GM10266 (cell line): Measurements from ENCODE around the gene SHC4.

Source experiments
- DNase-seq: peaks from one replicate; pipeline ENCODE4 v3.0.0; 2012; ENCODE audit errors: extremely low spot score
- TF ChIP-seq, protein P1 (sequence below): IDR thresholded peaks from 2 replicates; pipeline ENCODE4 v1.5.1; 2012; ENCODE audit warnings: mild to moderate bottlenecking, low read depth; ENCODE audit not compliant: control insufficient read depth, insufficient read depth; ENCODE audit errors: missing control alignments

SHC4 gene

DNA sequence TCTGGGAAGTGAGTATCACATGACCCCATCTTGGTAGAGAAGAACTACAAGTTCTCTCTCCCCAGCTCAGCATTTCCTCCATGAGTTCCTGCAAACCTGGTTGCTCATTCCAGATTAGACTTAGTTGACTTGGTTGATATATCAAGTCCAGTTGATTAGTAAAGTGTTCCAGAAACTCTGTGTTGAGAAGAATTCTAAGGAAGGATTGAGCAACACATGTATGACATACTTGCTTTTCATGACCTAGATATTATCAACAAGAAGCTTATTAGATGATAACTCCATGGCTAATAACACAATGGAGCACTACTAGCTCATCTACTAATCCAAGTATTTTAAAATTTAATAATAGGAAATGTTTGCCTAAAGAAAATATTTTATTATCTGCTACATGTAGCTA is 92.2 kb downstream of the SHC4 start:
- TF ChIP-seq, protein P1, sequence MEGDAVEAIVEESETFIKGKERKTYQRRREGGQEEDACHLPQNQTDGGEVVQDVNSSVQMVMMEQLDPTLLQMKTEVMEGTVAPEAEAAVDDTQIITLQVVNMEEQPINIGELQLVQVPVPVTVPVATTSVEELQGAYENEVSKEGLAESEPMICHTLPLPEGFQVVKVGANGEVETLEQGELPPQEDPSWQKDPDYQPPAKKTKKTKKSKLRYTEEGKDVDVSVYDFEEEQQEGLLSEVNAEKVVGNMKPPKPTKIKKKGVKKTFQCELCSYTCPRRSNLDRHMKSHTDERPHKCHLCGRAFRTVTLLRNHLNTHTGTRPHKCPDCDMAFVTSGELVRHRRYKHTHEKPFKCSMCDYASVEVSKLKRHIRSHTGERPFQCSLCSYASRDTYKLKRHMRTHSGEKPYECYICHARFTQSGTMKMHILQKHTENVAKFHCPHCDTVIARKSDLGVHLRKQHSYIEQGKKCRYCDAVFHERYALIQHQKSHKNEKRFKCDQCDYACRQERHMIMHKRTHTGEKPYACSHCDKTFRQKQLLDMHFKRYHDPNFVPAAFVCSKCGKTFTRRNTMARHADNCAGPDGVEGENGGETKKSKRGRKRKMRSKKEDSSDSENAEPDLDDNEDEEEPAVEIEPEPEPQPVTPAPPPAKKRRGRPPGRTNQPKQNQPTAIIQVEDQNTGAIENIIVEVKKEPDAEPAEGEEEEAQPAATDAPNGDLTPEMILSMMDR, result no peak
- no peak for DNase-seq

DNA sequence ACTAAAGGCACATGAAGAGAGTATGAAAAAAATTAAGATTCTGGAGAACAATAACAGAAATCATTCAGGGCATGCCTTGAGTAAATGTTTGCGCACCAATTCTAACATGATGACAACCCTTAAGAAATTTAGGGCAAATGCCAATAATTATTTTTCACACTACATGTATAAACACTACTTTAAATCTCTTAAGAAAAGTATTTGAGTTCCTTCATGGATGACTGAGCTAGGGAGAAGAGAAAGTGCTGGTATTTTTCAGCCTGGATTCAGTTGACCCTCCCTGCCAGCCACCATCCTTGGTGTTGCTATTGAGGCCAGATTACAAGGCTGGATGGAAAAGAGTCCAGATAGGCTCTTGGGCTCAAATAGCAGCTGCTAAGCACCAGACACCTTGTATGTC is 93.8 kb downstream of the SHC4 start:
- DNase-seq, result no peak
- TF ChIP-seq, protein P1, result no peak

DNA sequence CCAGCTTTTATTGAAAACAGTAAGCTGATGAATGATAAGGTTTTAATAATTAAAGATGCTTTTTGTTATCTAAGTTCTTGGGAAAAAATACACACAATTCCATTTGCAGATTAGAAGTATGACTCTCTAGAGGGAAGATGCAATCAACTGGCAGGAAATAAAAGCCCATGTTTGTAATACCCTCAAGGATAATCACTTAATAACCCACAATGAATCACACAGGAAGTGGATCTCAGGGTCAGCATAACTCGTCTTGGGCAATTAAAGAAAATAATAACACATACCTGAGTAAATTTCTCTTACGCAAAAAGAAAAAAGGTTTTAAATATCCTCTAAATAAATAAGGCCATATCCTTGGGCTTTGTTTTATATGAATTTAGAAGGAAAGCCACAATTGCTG is 95.2 kb downstream of the SHC4 start:
- no peak for DNase-seq
- TF ChIP-seq, protein P1, result no peak

DNA sequence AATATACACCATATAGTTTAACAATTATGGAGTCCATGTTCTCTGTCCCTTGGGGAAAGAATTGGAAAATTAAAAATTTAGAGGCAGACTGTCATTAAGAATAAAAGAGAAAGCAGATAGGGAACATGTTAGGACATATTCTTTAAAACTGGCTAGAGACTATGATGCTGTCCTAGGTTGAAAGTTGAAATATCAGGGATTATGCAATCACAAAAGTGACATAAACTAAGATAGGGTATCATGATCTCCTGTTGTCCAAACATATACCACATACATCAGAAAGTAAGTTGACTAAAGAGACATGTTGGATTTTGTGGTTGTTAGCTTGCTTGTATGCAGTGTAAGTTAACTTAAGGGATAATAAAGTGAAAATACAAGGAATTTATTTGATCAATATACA is 95.7 kb downstream of the SHC4 start:
- TF ChIP-seq, protein P1, result no peak
- no peak for DNase-seq

DNA sequence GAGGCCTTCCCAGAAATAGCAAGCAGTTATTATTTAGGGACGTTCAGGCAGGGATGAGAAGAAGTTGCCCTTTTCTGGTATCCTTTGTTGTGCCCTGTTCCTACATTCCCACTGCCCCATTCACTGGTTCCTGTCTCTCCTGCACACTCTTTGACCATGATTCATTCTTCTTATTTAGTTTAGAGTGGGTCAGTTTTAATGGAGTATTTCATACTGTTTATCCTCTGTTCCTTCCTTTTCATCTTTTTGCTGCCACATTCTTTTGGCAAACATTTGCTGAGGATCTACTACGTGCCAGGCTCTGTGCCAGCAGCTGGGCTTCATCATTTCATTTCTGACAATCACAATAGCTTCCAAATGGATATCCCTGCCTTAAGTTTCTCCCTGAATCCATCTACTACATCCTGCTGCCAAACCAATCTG is 97.6 kb downstream of the SHC4 start:
- TF ChIP-seq, protein P1, result no peak
- DNase-seq, result no peak

DNA sequence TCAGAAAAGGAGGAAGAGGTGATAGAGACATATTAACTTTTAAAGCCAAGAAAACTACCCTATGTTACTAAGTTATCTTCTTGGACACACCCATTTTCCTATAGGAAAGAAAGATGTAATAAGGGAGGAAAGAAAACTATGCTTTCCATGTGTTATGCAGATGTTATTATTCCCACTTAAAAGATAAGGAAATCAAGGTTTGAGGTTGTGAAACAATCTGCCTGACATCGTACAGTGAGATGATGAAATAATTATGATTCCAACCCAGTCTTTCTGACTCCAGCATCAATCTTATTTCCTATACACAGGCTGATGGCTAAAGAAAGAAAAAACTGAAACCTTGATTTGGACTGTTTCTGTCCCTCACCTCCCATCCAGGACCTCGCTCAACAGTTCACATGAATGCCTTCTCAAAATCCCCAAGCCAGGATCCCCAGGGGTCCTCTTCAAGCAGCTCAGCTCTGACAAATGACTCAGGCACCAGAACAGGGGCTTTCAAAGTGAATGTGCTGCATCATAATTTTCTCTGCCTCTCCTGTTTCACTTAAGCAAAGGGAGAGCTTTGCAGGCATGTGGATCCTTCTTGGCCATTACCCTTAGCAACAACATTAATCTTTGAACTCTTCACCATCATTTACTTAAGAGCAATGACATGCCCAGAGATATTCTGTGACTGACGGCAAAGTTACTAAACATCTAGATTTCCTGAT is 98.2 kb downstream of the SHC4 start:
- DNase-seq, result no peak
- TF ChIP-seq, protein P1, result no peak

DNA sequence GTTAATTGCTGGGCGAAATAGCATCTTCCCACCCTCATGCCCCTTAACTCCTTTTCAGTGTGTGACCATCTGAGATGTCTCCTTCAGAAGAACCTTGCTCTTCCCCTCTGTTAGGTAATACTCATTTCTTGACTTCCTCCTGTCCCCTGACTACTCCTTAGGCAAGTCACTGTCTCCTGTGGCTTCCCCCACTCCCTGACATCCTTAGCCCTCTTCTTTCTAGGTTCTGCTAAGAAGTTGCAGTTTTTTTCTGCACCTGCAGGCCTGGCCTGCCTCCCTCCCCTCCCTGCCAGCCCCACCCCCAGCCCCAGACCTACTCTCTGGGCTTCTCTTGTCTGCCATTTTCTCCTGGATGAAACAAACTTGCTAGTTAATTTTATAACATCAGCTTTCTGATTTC is 101.0 kb downstream of the SHC4 start:
- DNase-seq, result peak; percentile 8
- TF ChIP-seq, protein P1, result no peak
